GM19463 (cell line): Measurements from ENCODE around the gene CEP97.
"Not testable (repeated sequence)": the region's sequence is repeated elsewhere in the genome, so short reads cannot be mapped to it uniquely, and the experiment has no call there.

Source experiments
- ATAC-seq: cut with Tn5 transposase; IDR thresholded peaks from one replicate; pipeline ENCODE4 v1.9.1; 2021; ENCODE audit warnings: mild to moderate bottlenecking, moderate library complexity; ENCODE audit not compliant: unreplicated experiment

Gene CEP97

DNA sequence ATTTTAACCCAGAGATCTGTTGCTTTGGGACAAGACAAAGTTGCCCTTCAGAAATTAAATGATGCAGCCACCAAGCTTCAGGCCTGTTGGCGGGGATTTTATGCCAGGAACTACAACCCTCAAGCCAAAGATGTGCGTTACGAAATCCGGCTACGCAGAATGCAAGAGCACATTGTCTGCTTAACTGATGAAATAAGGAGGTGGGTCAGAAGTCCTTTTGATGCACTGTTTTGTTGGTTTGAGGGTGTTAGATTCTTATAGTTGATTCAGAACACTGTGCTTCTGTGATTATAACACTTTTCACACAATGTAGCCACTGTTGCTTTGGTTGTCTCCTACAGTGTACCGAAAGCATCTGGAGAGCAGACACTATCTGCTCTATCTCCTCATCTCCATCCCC lies 33.8 kb downstream of the CEP97 start:
- ATAC-seq, result no peak

DNA sequence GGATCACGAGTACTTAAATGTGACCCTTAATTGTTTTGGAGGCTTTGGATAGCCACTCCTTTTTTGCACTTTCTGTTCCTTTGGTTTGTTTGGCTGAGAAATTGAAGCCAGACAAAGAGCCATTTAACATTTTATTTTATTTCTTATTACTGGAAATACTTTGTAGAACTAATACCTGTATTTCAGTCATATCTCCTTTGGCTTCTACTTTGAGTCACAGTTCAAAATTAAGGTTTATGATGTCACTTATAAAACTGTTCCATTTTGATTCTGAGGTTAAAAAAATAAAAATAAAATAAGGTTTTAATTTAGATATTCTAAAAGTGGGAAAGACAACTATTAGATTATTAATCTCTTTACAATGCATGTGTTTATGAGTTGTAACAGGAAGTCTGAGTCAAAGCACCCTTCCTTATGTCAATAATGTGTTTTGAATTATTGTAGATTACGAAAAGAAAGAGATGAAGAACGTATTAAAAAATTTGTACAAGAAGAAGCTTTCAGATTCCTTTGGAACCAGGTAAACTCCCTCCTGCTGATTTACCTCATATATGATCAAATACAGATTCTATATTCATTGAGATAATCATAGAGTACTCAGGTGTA lies 37.7 kb downstream of the CEP97 start:
- ATAC-seq, result no peak

DNA sequence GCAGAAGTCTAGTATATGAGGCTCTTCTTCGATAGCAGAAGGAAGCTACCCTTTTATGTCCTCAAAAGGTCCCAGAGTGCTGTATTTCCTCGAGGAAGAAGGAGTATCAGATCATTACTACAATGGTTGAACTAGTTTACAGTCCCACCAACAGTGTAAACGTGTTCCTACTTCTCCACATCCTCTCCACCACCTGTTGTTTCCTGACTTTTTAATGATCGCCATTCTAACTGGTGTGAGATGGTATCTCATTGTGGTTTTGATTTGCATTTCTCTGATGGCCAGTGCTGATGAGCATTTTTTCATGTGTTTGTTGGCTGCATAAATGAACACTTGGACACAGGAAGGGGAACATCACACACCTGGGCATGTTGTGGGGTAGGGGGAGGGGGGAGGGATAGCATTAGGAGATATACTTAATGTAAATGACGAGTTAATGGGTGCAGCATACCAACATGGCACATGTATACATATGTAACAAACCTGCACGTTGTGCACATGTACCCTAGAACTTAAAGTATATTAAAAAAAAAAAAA lies 53.4 kb downstream of the CEP97 start:
- ATAC-seq, result not testable (repeated sequence)

DNA sequence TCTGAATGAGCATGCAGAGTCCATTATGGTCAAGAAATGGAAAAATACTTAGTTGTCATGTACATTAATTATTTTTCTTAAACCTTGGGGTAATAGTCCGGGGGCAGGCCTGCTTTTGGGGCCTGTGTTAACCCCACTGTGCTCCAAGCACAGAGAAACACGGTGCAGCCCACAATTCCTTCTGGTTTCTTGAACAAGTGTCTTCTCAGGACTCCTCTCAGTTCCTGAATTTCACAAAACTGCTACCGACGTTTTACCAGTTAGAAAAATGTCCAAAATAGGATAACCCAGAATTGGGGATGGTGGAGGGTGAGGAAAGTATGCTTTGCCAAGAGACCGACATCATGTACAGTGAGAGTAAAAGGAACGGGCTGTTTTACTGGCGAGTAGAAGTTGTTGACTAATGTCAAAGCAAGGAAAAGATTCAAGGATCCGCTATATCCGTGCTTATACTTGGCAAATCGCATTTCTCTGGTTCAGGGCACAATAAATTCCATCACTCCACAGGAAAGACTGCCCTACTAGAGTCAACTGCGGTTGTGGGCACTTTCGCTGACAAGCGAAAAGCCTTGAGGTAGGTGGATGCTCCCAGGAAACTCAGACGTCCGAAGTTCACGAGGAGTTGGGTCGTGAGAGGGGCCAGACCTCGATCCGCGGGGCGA lies 54.1 kb downstream of the CEP97 start:
- no peak for ATAC-seq

DNA sequence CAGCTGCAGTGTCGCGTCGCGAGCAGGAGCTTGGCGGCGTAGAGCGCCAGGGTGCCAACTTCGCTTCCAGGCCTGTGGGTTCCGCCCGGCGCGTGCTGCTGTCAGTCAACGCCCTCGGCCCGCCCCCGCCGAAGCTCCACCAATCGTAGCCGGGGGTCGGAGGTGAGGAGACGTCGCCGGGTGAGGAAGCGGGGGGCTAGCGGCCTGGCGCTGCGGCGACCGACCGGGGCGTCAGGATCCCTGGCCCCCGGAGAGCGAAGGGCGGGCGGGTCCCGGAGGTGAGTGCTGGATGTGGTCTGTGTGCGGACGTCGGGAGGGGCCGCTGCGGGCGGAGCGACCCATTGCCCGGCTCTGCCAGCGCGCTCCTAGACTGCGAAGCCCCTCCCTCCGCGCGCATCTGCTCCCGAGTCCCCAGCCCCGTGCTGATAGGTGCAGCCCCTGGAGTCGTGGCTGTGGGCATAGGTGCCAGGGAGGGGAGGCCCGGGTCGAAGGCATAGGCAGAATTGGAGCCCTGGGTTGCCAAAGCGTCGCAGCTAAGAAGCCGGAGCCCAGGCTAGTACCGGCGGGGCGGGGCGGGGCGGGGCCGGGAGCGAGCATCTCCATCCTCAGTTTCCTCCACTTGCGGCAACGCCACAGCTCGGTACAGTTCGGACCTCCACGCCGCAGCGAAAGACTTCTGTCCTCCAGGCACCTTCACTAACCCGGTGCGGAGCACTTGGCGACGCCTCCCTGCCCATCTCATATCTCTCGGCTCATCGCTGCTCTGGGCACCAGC lies 54.8 kb downstream of the CEP97 start, which contains the start of gene NXPE3:
TSS of gene NXPE3 (plus strand) at position 165 of the 775 bp plus-strand sequence. CDS start 6,386 bp downstream, outside the sequence.
- ATAC-seq, result peak; percentile 95

DNA sequence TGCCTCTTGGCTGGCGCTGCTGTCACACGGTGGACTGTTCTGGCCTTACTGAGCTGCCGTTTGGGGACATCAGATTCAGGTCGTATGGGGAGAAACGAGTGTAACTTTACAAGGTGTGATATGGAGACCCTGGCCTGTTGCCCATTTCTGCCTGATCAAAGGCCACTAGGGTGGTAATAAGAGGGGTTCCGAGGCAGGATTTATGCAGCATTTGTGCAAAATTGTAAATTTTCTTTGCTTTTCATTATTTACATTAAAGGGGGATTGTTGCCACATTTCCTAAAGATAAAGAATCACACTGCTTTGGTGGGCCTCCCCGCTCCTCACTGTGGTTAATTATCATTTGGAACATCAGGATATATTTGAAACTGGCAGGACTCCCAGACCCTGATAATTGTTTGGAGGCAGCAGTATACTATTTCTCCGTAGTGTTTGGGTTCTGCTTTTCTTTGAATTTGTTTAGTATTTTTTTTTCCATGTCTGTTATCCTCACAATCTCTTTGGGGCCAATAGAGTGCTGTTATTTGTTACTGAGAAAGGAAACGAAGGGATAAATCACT lies 55.5 kb downstream of the CEP97 start:
- no peak for ATAC-seq

DNA sequence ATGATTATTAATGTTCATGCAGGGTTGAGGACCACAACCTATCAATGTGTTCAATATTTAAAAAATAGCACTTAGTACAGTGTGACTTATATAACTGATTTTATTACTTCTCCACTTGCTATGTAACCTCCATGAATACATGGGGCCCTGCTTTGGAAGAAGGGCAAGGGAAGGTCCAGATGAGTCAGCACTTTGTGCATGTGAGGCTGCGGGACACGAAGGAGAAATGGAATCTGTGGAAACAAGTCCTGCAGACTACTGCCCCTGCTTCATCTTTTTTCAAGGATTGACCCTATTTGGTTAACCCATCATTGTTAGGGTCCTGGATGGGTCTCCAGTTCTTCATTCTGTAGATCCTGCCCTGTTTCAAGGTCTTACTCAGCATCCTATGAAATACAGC lies 56.2 kb downstream of the CEP97 start:
- no peak for ATAC-seq

DNA sequence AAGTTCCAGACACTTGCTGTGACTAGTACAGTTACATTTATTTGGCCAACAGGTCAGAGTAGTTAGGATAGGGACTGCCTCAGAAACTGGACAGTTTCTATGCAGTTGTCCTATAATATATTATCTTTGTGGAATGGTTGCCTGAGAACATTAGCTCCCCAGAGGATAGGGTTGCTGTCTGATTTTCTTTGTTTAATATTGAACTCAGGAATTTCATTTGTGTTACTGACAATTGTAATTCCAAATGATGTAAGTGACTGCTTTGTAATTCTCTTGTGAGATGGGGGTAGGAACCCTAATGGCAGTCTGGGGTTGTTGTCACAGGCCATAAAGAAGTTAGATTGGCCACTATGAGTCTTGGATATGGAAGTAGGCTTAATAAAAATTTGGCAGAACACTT lies 56.8 kb downstream of the CEP97 start:
- ATAC-seq, result no peak

DNA sequence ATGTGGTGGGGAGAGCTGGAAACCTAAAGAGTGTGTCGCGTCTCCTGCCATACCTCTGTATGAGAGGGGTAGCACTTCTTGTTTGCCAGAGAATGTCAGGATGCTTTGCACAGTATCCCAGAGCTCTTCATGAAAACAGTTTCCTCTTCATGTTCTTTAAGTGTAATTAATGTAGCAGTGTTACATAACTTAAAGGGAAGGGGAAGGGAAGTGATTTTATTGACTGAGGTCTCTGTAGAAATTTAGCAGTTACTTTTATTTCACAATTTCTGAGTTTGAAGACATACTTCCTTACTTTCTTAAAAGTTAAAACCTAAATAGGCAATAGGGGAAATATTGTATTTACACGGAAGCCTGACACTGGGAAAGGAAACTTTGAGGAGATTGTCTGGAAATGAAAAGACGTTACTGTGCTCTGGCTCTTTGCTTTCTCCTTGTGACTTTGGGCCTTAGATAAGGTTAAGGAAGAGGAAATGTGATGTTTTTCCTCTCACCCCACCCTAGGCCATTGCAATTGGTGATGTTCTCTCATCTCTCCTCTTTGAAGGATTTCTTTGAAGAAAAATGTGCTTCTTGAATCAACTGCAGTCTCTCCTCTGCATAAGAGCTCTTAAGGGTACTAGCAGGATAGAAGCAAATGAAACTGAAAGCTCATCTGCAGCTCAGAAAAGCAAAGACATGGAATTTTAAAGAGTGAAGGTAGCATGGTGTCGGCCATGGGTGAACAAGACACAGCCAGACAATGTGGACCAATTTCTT lies 60.6 kb downstream of the CEP97 start:
- ATAC-seq, result no peak

DNA sequence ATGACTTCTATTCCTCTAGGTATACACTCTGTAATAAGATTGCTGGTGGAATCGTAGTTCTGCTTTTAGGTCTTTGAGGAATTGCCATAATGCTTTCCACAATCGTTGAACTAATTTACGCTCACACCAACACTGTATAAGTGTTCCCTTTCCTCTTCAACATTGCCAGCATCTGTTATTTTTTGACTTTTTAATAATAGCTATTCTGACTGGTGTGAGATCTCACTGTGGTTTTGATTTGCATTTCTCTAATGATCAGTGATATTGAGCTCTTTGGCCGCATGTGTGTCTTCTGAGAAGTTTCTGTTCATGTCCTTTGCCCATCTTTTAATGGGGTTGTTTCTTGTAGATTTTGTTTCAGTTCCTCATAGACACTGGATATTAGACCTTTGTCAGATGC lies 67.4 kb downstream of the CEP97 start:
- peak; percentile 97 for ATAC-seq

DNA sequence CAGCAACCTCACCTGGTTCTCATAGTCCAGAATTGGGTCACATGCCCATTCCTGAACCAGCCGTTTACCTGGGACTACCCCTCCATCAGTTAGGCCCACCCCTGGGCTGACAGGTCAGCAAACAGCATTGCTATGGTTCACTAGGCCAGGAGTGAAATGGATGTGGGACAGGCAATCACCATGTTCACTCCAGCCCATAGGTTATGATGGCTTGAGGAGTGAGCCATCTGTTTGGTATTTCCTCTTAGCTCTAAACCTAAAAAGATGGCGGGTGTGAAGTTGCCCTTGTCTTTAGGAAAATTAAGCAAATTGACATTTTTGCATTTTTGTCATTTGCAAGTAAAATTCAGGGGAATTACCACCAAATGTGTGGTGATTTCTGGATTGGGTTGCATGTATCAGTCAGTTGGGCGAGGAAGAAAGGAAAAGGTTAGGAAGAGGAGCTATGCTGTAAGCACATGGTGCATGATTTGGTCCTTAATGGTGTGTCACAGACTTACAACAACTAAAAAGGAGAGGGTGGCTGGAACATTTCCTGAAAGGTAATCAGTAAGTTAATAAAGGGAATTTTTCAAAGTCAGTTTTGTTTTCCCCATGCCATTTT lies 71.8 kb downstream of the CEP97 start:
- ATAC-seq, result no peak

DNA sequence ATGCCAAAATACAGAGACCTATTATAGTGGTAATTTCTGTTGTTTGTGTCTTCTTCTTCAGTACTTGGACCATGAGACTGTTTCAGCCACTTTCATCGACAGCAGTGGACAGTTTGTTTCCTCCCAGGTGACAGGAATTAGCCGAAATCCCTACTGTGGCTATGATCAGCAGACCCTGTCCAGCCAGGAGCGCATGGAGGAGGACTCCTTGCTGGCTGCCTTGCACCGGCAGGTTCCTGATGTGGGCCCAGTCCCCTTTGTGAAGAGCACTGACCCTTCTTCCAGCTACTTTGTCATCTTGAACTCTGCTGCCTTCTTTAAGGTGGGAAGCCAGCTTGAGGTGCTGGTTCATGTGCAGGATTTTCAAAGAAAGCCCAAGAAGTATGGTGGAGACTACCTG lies 76.8 kb downstream of the CEP97 start:
- ATAC-seq, result no peak

DNA sequence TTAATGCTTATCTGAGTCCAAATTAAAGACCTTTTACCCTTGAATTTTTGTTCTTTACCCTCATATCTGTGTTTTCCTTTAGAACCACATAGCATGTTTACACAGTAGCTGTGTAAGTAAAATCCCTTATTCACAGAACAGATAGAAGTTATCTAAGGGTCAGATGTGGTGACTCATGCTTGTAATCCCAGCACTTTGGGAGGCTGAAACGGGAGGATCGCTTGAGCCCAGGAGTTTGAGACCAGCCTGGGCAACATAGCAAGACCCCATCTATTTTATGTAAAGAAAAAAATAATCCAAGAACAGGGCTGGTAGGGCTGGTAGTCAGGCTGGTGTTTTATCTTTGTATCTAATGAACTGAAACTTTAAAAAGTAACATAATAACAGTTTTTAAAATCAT lies 77.8 kb downstream of the CEP97 start:
- ATAC-seq, result no peak

DNA sequence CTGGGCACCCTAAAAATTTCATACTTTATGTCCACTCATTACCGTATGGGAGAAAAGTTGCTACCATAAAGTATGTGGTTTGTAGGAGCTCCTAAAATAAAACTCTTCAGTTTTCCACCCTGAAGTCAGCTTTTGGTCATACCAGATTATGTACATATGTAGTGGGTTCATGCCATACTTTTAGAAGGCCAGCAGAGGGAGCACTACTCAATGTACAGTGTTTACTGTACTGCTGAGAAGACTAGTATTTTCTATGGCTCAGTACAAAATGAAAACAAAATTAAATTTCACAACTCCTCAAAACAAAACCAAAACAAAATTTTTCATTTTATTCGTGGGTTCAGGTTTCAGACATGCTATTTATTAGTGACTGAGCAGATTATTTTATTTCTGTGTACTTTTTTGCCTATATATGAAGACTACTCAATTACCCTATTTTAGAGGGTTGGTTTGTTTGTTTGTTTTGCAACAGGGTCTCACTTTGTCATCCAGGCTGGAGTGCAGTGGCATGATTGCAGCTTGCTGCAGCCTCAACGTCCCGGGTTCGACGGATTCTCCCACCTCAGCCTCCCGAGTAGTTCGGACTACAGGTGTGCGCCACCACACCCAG lies 78.9 kb downstream of the CEP97 start:
- peak; percentile 96 for ATAC-seq

DNA sequence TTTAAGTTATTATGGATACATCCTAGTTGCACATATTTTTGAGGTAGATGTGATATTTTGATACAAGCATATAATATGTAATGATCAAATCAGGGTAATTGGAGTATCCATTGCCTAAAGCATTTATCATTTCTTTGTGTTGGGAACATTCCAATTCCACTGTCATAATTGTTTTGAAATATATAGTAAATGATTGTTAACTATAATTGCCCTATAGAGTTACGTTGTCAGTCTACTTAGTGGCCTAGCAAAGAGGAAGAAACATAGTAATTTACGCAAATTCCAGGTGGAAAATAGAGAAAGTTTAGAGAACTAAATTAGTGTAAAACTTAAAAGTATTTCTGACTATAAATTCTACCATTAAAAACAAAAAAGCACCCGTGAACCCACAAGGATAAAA lies 79.5 kb downstream of the CEP97 start:
- no peak for ATAC-seq

DNA sequence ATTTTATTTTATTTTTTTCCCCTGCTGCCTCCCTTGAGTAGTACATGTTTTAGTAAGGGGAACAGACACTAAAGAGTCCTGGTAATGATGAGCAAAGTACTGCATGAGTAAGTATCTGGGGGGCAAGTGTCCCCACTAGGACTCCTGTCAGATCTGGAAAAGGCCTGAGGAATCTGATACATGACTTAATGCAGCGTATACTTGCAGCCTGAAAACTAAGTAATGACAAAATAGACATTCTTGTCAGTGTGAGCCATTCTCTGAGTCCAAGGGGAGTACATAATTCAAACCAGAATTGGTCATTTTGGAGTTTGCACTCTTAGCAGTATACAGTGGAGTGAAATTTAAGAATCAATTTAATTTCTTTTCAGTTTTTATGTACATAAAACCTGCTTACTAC lies 82.1 kb downstream of the CEP97 start:
- ATAC-seq, result no peak

DNA sequence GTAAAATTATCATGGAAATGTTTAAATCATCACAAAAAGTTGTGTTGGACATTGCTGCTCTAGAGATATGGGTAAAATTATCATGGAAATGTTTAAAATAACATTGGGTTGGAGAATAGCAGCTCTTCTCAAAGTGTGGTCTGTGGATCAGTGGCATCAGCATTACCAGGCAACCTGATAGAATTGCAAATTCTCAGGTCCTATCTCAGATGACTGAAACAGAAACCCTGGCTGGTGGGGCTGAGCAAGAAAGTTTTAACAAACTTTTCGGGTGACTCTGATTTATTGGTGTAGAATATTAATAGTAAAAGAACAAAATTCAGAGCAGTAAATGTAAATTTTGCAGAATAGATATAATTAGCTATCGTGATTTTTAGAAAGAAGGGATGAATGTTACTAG lies 83.5 kb downstream of the CEP97 start:
- peak; percentile 67 for ATAC-seq

DNA sequence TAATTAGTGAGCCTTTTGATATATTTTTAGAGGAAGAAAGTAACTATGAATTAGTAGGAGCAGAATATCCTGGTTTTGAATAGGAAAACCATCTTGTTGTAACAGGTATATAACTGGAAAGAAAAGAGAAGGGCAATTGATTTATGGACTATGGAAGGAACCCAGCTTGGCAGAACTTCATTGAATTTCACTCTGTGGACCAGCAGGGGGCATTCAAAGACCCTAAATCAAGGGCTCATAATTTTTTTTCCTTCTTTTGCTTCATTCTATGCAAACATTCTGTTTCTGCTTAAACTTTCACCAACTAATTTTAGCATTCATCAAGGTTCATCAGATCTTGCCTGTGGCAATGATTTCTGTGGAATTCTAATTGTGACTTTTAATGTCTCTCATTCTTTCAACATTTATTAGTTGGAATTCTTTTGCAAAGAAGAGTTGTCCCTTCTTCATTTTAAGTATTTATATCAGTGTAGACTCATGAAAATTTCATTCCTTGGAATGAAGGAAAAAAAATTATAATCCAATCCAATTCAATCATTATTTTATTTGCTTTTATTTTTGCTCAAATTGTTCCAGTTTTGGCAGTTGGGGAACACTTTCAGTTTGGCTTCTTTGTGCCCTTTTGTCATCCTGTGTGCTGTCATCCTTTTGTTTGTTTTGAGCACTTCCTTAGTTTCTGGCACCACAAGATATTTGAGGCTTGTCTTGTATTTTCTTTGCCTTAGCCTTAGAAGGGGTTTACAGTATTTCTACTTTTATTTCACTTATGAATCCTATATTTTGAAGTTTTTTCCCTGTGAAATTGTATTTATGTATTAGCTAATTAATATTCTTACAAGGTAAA lies 85.0 kb downstream of the CEP97 start:
- ATAC-seq, result no peak

DNA sequence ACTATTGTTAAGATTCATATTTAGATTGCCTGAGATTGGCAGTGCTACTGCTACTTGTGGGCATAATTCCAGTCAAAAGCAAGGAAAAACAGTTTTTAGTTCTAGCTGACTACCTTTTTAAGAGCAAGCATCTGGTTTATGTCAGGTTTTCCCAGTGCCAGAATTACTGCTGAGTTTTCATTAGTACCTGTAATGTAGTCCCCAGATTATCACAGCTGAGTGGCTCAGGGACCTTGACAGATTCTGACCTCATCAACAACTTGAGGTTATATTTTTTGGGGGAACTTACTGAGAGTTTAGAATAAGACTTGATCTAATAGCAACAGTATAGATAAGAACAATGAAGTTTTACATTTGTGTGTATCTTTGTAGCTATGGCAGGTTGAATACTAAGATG lies 85.6 kb downstream of the CEP97 start:
- ATAC-seq, result no peak
